Karpas-422 (cell line): Measurements from ENCODE around the gene GPR55. TPM values are rescaled to one million over a fixed set of nuclear protein-coding genes. Genes with fewer than 3 reads are reported as not detected.

Experiments
- DNase-seq: peaks from one replicate; pipeline ENCODE4 v3.0.0-alpha.2; 2015
- H2AFZ ChIP-seq: fragments of 200-600 bp; sonication (generic); 2 replicates; pipeline ENCODE4 v1.6.1; 2014; ENCODE audit warnings: antibody characterized with exemption, low read length, mixed read lengths
- H3K27ac ChIP-seq: fragments of 200-600 bp; sonication (generic); 2 replicates; pipeline ENCODE4 v1.5.1; 2014; ENCODE audit warnings: mild to moderate bottlenecking, low read length, moderate library complexity
- H3K27me3 ChIP-seq: fragments of 200-600 bp; sonication (generic); 2 replicates; pipeline ENCODE4 v1.6.1; 2014; ENCODE audit warnings: low read length, mixed read lengths
- H3K36me3 ChIP-seq: fragments of 200-600 bp; sonication (generic); 2 replicates; pipeline ENCODE4 v1.6.1; 2014; ENCODE audit warnings: low read length, mixed read lengths; ENCODE audit not compliant: insufficient read depth
- H3K4me1 ChIP-seq: fragments of 200-600 bp; sonication (generic); 2 replicates; pipeline ENCODE4 v1.6.1; 2014; ENCODE audit warnings: mild to moderate bottlenecking, low read length, mixed read lengths
- H3K4me2 ChIP-seq: fragments of 200-600 bp; sonication (generic); 2 replicates; pipeline ENCODE4 v1.6.1; 2014; ENCODE audit warnings: low read length, low read depth, mild to moderate bottlenecking; ENCODE audit not compliant: poor library complexity, severe bottlenecking
- H3K4me3 ChIP-seq: fragments of 200-600 bp; sonication (generic); 2 replicates; pipeline ENCODE4 v1.5.1; 2014; ENCODE audit warnings: mild to moderate bottlenecking, antibody characterized with exemption, low read length, mixed read lengths
- H3K79me2 ChIP-seq: fragments of 200-600 bp; sonication (generic); 2 replicates; pipeline ENCODE4 v1.6.1; 2014; ENCODE audit warnings: mild to moderate bottlenecking, low read length, mixed read lengths
- H3K9ac ChIP-seq: fragments of 200-600 bp; sonication (generic); 2 replicates; pipeline ENCODE4 v1.6.0; 2014; ENCODE audit warnings: low read length
- H3K9me2 ChIP-seq: fragments of 200-600 bp; sonication (generic), shearing (Covaris generic); replicated peaks from 2 replicates; pipeline ENCODE4 v1.6.0; 2014; ENCODE audit warnings: mild to moderate bottlenecking, low read length, moderate library complexity; ENCODE audit not compliant: insufficient read depth
- H3K9me3 ChIP-seq: fragments of 300-700, 200-600 bp; sonication (generic); 2 replicates; pipeline ENCODE4 v1.6.1; 2014; ENCODE audit warnings: low read length, mixed read lengths
- H4K20me1 ChIP-seq: fragments of 200-600 bp; sonication (generic); 2 replicates; pipeline ENCODE4 v1.6.1; 2014; ENCODE audit warnings: mild to moderate bottlenecking, antibody characterized with exemption, low read length, low read depth; ENCODE audit not compliant: insufficient read depth
- total RNA-seq: library from RNA; depleted of rRNA; stranded (reverse); fragments of >200 nt; shearing (Covaris generic); gene quantifications from 2 replicates; pipeline ENCODE4 v1.2.3, GENCODE V29; 2014; ENCODE audit warnings: low replicate concordance

The GPR55 gene
- total RNA-seq, 1 experiment from 2014 or later, result 9.5 TPM

DNA sequence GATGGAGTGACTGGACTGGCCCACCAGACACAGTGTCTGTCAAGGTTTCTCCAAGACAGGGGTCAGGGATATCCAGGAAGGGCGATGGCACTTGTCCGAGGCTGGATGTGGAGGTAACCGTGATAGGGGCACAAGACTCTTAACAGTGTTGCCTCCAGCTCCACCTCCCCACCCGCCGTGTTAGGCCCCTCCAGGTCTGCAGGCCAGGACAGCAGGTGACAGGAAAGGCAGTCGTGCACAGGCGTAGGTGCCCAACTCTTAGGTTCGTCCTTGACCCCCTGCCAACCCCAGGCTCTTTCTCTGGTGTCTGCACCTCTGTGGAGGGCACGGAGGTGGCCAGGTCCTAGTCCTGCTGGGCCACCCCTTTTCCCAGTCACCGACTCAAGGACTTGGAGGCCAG, 50.2 kb downstream of the GPR55 start:
- Histone ChIP-seq H3K4me2 (no peak overlapping the region), H3K27ac (no peak overlapping the region), H3K9ac (no peak overlapping the region), H3K27me3 (no peaks in the 10 kb centered on the region), H3K9me3 (no peaks in the 10 kb centered on the region), H2AFZ (no peak overlapping the region), H3K79me2 (no peaks in the 10 kb centered on the region), H4K20me1 (no peaks in the 10 kb centered on the region), H3K4me1 (peaks cover 54% of the 10 kb centered on the region), H3K4me3 (no peak overlapping the region), H3K36me3 (no peaks in the 10 kb centered on the region), H3K9me2 (no peaks in the 10 kb centered on the region)
- no peak for DNase-seq

GRCh38 chr2:230874456-230874855, 50.6 kb downstream of the GPR55 start:
- peak overlapping the region; percentile 59 for H3K4me2 ChIP-seq
- no peaks in the 10 kb centered on the region for H4K20me1 ChIP-seq
- no peaks in the 10 kb centered on the region for H3K79me2 ChIP-seq
- DNase-seq, result no peak
- no peaks in the 10 kb centered on the region for H3K36me3 ChIP-seq
- H3K9me2 ChIP-seq, result no peaks in the 10 kb centered on the region
- peaks cover 57% of the 10 kb centered on the region for H3K4me1 ChIP-seq
- H3K9ac ChIP-seq, result no peak overlapping the region
- H3K9me3 ChIP-seq, result no peaks in the 10 kb centered on the region
- no peak overlapping the region; the same call in 1 of the 2 replicates for H3K4me3 ChIP-seq
- no peaks in the 10 kb centered on the region for H3K27me3 ChIP-seq
- no peak overlapping the region for H2AFZ ChIP-seq
- no peak overlapping the region for H3K27ac ChIP-seq

GRCh38 chr2:230873661-230874401, 51.2 kb downstream of the GPR55 start:
- no peaks in the 10 kb centered on the region for H4K20me1 ChIP-seq
- H3K9ac ChIP-seq, result no peak overlapping the region
- peak; percentile 69 for DNase-seq
- no peaks in the 10 kb centered on the region for H3K9me2 ChIP-seq
- H3K79me2 ChIP-seq, result no peaks in the 10 kb centered on the region
- H3K27me3 ChIP-seq, result no peaks in the 10 kb centered on the region
- H3K36me3 ChIP-seq, result no peaks in the 10 kb centered on the region
- no peak overlapping the region for H2AFZ ChIP-seq
- no peak overlapping the region for H3K27ac ChIP-seq
- peaks cover 50% of the 10 kb centered on the region for H3K4me1 ChIP-seq
- H3K9me3 ChIP-seq, result no peaks in the 10 kb centered on the region
- H3K4me3 ChIP-seq, result peak overlapping the region; percentile 46; the same call in 1 of the 2 replicates
- peak overlapping the region; percentile 59 for H3K4me2 ChIP-seq

GRCh38 chr2:230872968-230873660, 51.9 kb downstream of the GPR55 start:
- Histone ChIP-seq H3K9ac (no peak overlapping the region), H3K27me3 (no peaks in the 10 kb centered on the region), H4K20me1 (no peaks in the 10 kb centered on the region), H3K27ac (no peak overlapping the region), H3K79me2 (no peaks in the 10 kb centered on the region), H3K36me3 (no peaks in the 10 kb centered on the region), H2AFZ (no peak overlapping the region), H3K4me2 (peak overlapping the region; percentile 59), H3K4me3 (peak overlapping the region; percentile 46; the same call in 1 of the 2 replicates), H3K4me1 (peaks cover 43% of the 10 kb centered on the region), H3K9me3 (no peaks in the 10 kb centered on the region), H3K9me2 (no peaks in the 10 kb centered on the region)
- no peak for DNase-seq

DNA sequence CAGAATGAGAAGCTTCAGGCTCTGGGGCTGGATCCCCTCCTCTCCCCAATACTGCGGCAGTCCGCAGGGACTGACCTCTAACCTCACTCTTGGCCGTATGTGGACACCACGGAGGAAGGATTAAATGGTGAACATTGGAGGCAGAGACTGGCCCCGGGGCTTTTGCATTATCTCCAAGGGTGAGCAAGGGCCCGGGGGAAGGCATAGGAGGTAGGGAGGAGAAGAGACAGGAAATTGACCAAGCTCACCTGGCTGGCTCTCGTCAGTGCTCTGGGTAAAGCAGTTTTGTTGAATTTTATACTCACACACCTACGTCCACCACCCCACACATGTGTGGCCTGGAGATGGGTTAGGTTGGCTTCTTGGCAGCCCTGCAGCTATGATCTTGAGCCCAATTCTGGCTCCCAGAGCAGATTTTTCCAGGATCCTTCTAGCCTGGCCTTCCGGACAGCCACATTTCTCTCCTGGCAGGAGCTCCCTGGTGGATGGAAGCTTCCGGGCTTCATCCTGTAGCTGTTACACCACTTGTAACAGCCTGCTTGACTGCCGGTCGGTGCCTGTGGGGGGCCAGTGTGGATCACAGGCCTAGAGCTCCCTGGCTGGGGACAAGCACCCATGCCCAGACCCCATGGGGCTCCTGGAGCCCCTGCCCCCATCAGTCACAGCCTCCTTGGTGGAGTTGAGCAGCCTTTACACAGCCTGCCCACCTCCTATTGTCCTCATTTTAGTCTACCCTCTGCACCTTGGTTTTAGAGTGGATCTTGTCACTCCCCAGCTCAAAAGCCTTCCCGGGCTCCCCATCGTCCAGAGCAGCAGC, 52.7 kb downstream of the GPR55 start:
- Histone ChIP-seq H3K27me3 (no peaks in the 10 kb centered on the region), H3K79me2 (no peaks in the 10 kb centered on the region), H3K4me1 (peaks cover 36% of the 10 kb centered on the region), H3K4me3 (no peak overlapping the region), H3K9me2 (no peaks in the 10 kb centered on the region), H3K4me2 (no peak overlapping the region), H3K27ac (no peak overlapping the region), H4K20me1 (no peaks in the 10 kb centered on the region), H3K36me3 (no peaks in the 10 kb centered on the region), H2AFZ (no peak overlapping the region), H3K9me3 (no peaks in the 10 kb centered on the region), H3K9ac (no peak overlapping the region)
- no peak for DNase-seq

- no peak overlapping the region for H3K9ac ChIP-seq
- no peak overlapping the region for H3K27ac ChIP-seq
- H4K20me1 ChIP-seq, result no peaks in the 10 kb centered on the region
- H3K27me3 ChIP-seq, result no peaks in the 10 kb centered on the region
- no peak overlapping the region for H2AFZ ChIP-seq
- no peaks in the 10 kb centered on the region for H3K79me2 ChIP-seq
- H3K4me1 ChIP-seq, result peaks cover 38% of the 10 kb centered on the region
- no peak for DNase-seq
- H3K4me2 ChIP-seq, result no peak overlapping the region
- no peaks in the 10 kb centered on the region for H3K9me2 ChIP-seq
- no peaks in the 10 kb centered on the region for H3K9me3 ChIP-seq
- H3K36me3 ChIP-seq, result no peaks in the 10 kb centered on the region
- H3K4me3 ChIP-seq, result no peak overlapping the region
Measured at GRCh38 chr2:230871361-230872150, 53.5 kb downstream of the GPR55 start.

DNA sequence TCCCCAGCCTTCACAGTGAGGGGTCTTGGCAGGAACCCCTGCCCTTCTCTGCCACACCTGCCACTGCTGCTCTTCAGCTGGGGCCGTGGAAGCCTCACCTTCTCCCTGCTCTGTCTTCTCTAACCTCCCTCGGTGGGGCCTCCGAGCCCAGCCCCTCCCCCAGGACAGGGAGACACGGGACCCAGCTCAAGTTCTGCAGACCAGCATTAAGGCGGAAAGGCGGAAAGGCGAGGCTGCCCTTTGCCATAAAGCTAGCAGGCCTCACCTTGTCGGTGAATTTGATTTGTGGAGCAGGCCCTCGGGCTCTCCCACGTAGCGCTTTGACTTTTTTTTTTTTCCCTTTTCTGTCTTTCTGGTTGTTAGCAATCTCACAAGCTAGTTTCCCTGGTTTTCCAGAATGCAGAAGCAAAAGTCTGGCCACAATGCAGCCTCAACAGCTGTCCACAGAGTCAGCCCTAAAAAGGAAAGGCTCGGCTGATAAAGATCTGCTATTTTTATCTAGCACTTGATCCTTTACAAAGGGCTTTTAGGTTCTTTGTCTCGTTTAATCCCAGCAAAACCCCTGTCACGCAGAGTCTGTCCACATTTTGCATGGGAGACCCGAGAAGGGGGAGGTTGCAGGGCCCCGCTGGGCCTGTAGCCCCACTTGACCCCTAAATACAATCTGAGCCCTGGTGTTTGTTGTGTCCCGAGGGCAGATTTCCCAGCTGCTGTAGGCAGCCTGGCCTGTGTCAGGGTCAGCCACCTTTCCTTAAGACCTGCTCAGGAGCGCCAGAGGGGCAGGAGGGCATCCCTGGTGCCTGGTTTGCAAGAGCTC, 54.3 kb downstream of the GPR55 start:
- no peaks in the 10 kb centered on the region for H3K79me2 ChIP-seq
- H3K36me3 ChIP-seq, result no peaks in the 10 kb centered on the region
- H3K27me3 ChIP-seq, result no peaks in the 10 kb centered on the region
- no peak overlapping the region for H3K4me2 ChIP-seq
- no peaks in the 10 kb centered on the region for H3K9me3 ChIP-seq
- H2AFZ ChIP-seq, result no peak overlapping the region
- H3K4me1 ChIP-seq, result peaks cover 38% of the 10 kb centered on the region
- H3K9me2 ChIP-seq, result no peaks in the 10 kb centered on the region
- H3K9ac ChIP-seq, result no peak overlapping the region
- H3K27ac ChIP-seq, result no peak overlapping the region
- no peaks in the 10 kb centered on the region for H4K20me1 ChIP-seq
- no peak for DNase-seq
- no peak overlapping the region for H3K4me3 ChIP-seq
